Subcutaneous adipose tissue (tissue), 4 donors: Measurements from ENCODE around the gene CYP4Z1. TPM values are rescaled to one million over a fixed set of nuclear protein-coding genes. Genes with fewer than 3 reads are reported as not detected.

ENCODE experiments used
- total RNA-seq, 4 donors: library from RNA; depleted of rRNA; stranded (reverse); fragments of >200 nt; gene quantifications; one replicate each; pipeline ENCODE4 v1.1.0, GENCODE V29; 2016
- TF ChIP-seq, protein P1 (sequence below): fragments of 450-650 bp; IDR thresholded peaks from one replicate; pipeline ENCODE4 v1.5.1; 2016; ENCODE audit warnings: low read depth, mild to moderate bottlenecking, control low read depth, antibody characterized with exemption, moderate library complexity

Gene CYP4Z1, protein sequence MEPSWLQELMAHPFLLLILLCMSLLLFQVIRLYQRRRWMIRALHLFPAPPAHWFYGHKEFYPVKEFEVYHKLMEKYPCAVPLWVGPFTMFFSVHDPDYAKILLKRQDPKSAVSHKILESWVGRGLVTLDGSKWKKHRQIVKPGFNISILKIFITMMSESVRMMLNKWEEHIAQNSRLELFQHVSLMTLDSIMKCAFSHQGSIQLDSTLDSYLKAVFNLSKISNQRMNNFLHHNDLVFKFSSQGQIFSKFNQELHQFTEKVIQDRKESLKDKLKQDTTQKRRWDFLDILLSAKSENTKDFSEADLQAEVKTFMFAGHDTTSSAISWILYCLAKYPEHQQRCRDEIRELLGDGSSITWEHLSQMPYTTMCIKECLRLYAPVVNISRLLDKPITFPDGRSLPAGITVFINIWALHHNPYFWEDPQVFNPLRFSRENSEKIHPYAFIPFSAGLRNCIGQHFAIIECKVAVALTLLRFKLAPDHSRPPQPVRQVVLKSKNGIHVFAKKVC
- 10 to 100 TPM in 1 of 4 donors, 1 to 10 TPM in 3; 3.6 to 13.0 (median 6.7) TPM for total RNA-seq

DNA sequence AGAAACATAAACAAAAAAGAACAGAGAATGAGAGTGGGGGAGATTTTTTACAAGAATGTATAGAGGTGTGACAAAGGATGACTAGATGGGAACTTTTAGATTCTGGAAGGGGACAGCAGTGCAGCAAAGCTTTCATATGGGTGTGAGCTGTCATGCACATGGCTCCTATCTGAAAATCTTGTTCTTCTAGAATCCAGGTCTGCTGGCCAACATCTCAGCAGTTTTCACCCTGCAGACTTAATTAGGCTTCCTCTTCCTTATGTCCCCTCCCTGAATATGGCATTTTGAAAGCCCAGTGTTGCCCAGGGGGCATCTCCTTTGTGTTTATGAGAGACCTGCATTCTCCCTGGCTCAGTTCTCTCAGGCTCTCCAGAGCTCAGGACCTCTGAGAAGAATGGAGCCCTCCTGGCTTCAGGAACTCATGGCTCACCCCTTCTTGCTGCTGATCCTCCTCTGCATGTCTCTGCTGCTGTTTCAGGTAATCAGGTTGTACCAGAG is at the start of gene CYP4Z1:
TSS of gene CYP4Z1 (plus strand) at position 135 of the 498 bp plus-strand sequence. CDS start at position 395, 260 bp downstream.
- TF ChIP-seq, protein P1, sequence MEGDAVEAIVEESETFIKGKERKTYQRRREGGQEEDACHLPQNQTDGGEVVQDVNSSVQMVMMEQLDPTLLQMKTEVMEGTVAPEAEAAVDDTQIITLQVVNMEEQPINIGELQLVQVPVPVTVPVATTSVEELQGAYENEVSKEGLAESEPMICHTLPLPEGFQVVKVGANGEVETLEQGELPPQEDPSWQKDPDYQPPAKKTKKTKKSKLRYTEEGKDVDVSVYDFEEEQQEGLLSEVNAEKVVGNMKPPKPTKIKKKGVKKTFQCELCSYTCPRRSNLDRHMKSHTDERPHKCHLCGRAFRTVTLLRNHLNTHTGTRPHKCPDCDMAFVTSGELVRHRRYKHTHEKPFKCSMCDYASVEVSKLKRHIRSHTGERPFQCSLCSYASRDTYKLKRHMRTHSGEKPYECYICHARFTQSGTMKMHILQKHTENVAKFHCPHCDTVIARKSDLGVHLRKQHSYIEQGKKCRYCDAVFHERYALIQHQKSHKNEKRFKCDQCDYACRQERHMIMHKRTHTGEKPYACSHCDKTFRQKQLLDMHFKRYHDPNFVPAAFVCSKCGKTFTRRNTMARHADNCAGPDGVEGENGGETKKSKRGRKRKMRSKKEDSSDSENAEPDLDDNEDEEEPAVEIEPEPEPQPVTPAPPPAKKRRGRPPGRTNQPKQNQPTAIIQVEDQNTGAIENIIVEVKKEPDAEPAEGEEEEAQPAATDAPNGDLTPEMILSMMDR = no peak

DNA sequence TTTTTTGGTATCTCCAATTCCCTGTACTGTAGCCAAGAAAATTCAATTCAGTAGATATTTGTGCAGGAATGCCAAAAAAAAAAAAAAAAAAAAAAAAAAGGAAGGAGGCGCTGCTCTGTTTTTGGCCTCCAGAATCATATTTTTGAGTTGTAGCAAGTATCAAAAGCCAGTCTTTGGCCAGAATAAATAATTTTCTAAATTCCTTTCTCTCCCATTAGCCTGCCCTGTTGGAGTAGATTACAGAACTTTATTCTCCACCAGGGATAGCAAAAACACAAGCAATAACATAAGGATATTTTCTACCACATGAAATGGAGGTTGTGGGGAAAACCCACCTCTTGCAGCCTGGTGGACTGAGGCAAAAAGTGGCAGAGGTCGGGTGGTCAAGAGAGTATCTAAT is 46.0 kb upstream of the CYP4Z1 start:
- TF ChIP-seq, protein P1 = no peak

GRCh38 chr1:47023268-47024140 is 43.5 kb upstream of the CYP4Z1 start, which contains the start of gene CYP4X1:
Gene CYP4X1, plus strand, starts transcription at chr1:47023669. Its CDS starts 149 bp downstream, at chr1:47023818.
- TF ChIP-seq, protein P1 = no peak

- TF ChIP-seq, protein P1 = no peak
These were observed 42.8 kb upstream of the CYP4Z1 start for GRCh38 chr1:47024141-47024801.

DNA sequence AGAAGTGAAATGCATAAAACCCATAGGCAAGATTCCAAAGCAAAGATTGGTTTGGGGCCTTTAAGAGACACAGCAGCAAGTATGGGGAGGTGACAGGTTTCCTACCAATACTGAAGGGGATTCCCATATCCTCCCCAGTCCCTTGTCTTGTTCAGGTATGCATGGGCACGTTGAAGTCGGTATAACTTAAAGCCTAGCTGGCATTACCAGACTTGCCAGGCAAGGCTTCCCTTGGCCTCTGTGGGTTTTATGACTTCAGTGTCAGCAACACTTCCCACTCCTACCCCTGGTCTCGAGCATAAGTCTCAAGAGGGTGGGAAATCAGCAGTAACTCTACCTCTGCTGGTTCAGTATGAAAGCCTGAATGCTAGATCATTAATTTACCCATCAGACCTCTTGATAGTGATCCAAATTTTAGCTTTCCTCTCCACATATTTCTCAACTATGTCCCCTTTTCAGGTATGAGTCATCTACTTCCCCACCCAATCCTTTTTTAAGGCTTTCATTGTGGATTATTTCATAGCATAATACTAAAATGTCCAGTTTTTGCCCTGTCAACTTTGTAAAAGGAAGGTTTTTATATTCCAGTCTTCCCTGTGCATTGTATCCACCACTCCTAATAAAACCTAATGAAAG is 36.7 kb upstream of the CYP4Z1 start:
- TF ChIP-seq, protein P1 = no peak

DNA sequence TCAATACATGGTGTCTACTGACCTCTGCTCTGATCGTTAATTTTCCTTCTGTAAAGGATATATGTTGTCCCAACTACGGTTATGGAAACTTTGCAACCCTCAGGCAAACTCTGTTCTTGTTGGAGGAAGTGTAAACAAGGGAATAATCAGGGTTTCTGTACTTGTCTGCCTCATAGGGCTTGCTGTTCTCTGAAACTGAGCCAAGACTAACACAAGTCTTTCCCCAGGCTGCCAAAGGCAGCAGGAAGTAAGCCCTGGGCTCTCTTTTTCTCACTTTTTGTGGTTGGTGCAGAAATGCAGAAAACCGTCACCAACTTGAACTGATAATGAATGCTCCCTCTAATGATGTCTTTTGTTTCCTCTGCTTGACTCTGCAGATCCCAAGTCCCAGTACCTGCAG is 36.0 kb upstream of the CYP4Z1 start:
- TF ChIP-seq, protein P1 = no peak
